ENCODE measurements around the gene ZFTA. TPM values are rescaled to one million over a fixed set of nuclear protein-coding genes. Genes with fewer than 3 reads are reported as not detected.

The ZFTA gene
- total and polyA plus RNA-seq, 7 experiments from 2014 or later, result 0.04 to 3.6 (median 2.4) TPM

- no peak for ATAC-seq
- Histone ChIP-seq H3K27me3 (ENCODE audit: control insufficient read depth in 2 of 2, insufficient read depth in 2 of 2, low read length in 2 of 2) (no peaks in the 10 kb centered on the region), H3K27ac (ENCODE audit: low read depth, low read length) (no peak overlapping the region), H3K36me3 (ENCODE audit: control insufficient read depth in 2 of 3, insufficient read depth in 3 of 3, low read length in 3 of 3) (no peaks in the 10 kb centered on the region), H3K4me1 (ENCODE audit: control insufficient read depth in 2 of 2, insufficient read depth in 2 of 2, low read length in 2 of 2) (no peaks in the 10 kb centered on the region), H3K4me3 (ENCODE audit: low read length) (no peak overlapping the region), H3K9me3 (ENCODE audit: control insufficient read depth in 2 of 3, low read length in 3 of 3) (no peaks in the 10 kb centered on the region)
- ChIA-PET CTCF (no interaction called here), POLR2A (no interaction called here)
- H3K36me3 Mint-ChIP-seq, result peaks cover 0 to 5% (median 3%) of the 10 kb centered on the region in 5 donors
- H3K9me3 Mint-ChIP-seq, result no peaks in the 10 kb centered on the region
- H3K4me1 Mint-ChIP-seq, result peaks cover 0 to under 1% (median 0%) of the 10 kb centered on the region in 7 donors
- H3K27ac Mint-ChIP-seq, result peak overlapping the region in 1 of 9 donors; percentile 59
- DNase-seq, result no peak
- H3K27me3 Mint-ChIP-seq, result no peaks in the 10 kb centered on the region
- intact Hi-C loops (cut with micrococcal nuclease), result no loop called here
- H3K4me3 Mint-ChIP-seq, result no peak overlapping the region
Measured at GRCh38 chr11:63719987-63720386, 48.6 kb downstream of the ZFTA start.

GRCh38 chr11:63719001-63719400, 49.6 kb downstream of the ZFTA start:
- intact Hi-C loops (cut with micrococcal nuclease), result no loop called here
- no peaks in the 10 kb centered on the region for H3K27me3 Mint-ChIP-seq
- no peak overlapping the region for H3K27ac ChIP-seq (ENCODE audit: low read depth, low read length)
- ChIA-PET CTCF (no interaction called here), POLR2A (no interaction called here)
- peaks cover 0 to 2% (median 0%) of the 10 kb centered on the region in 7 donors for H3K4me1 Mint-ChIP-seq
- ATAC-seq (no peak), DNase-seq (no peak)
- no peaks in the 10 kb centered on the region for H3K36me3 ChIP-seq (ENCODE audit: control insufficient read depth in 2 of 3, insufficient read depth in 3 of 3, low read length in 3 of 3)
- no peak overlapping the region for H3K4me3 Mint-ChIP-seq
- H3K4me3 ChIP-seq (ENCODE audit: low read length), result no peak overlapping the region
- H3K9me3 ChIP-seq (ENCODE audit: control insufficient read depth in 2 of 3, low read length in 3 of 3), result no peaks in the 10 kb centered on the region
- no peaks in the 10 kb centered on the region for H3K27me3 ChIP-seq (ENCODE audit: control insufficient read depth in 2 of 2, insufficient read depth in 2 of 2, low read length in 2 of 2)
- H3K27ac Mint-ChIP-seq, result peak overlapping the region in 1 of 9 donors; percentile 26
- no peaks in the 10 kb centered on the region for H3K9me3 Mint-ChIP-seq
- no peaks in the 10 kb centered on the region for H3K4me1 ChIP-seq (ENCODE audit: control insufficient read depth in 2 of 2, insufficient read depth in 2 of 2, low read length in 2 of 2)
- peaks cover 0 to 9% (median 3%) of the 10 kb centered on the region in 5 donors for H3K36me3 Mint-ChIP-seq

Other genes with a start within 250 kb of the ZFTA start
- gene PLAAT4, start 232.0 kb downstream of the ZFTA start, total RNA-seq, result 100 to 1,000 TPM in 4 of 5 experiments, 10 to 100 TPM in 1; 96.2 to 170 (median 122) TPM
- gene PLAAT4, start 232.0 kb downstream of the ZFTA start, polyA plus RNA-seq, result 100 to 1,000 TPM; 430 to 468 TPM
- under 1 TPM in 1 of 5 experiments, not detected in 4; 0.51 TPM for gene PLAAT2, start 205.4 kb downstream of the ZFTA start, total RNA-seq
- gene PLAAT2, start 205.4 kb downstream of the ZFTA start, polyA plus RNA-seq, result not detected
- gene PLAAT3, start 154.3 kb downstream of the ZFTA start, total RNA-seq, result 10 to 100 TPM in 1 of 5 experiments, 1 to 10 TPM in 3, under 1 TPM in 1; 0.92 to 10.3 (median 2.0) TPM
- gene PLAAT3, start 154.3 kb downstream of the ZFTA start, polyA plus RNA-seq, result 1 to 10 TPM; 1.9 to 4.8 TPM
- 10 to 100 TPM; 25.3 to 33.3 (median 29.5) TPM for gene ATL3, start 97.4 kb downstream of the ZFTA start, total RNA-seq
- gene ATL3, start 97.4 kb downstream of the ZFTA start, polyA plus RNA-seq, result 10 to 100 TPM; 13.8 to 16.7 TPM
- 10 to 100 TPM; 20.8 to 65.7 (median 34.4) TPM for gene RTN3, start 87.3 kb downstream of the ZFTA start, total RNA-seq
- 10 to 100 TPM; 32.6 to 35.2 TPM for gene RTN3, start 87.3 kb downstream of the ZFTA start, polyA plus RNA-seq
- 10 to 100 TPM in 2 of 5 experiments, 1 to 10 TPM in 3; 6.6 to 42.2 (median 9.3) TPM for gene SPINDOC, start 44.7 kb upstream of the ZFTA start, total RNA-seq
- under 1 TPM; 0.22 to 0.53 TPM for gene SPINDOC, start 44.7 kb upstream of the ZFTA start, polyA plus RNA-seq
- gene MARK2, start 70.3 kb upstream of the ZFTA start, total RNA-seq, result 10 to 100 TPM; 42.3 to 69.1 (median 56.8) TPM
- 10 to 100 TPM; 29.4 to 64.5 TPM for gene MARK2, start 70.3 kb upstream of the ZFTA start, polyA plus RNA-seq
- gene RCOR2, start 148.4 kb upstream of the ZFTA start, total RNA-seq, result under 1 TPM in 1 of 5 experiments, not detected in 4; 0.07 TPM
- not detected for gene RCOR2, start 148.4 kb upstream of the ZFTA start, polyA plus RNA-seq
- gene NAA40, start 170.2 kb upstream of the ZFTA start, total RNA-seq, result 10 to 100 TPM; 21.0 to 39.8 (median 24.8) TPM
- 10 to 100 TPM in 1 of 2 donors, 1 to 10 TPM in 1; 5.1 to 10.3 TPM for gene NAA40, start 170.2 kb upstream of the ZFTA start, polyA plus RNA-seq
- gene COX8A, start 205.8 kb upstream of the ZFTA start, total RNA-seq, result 100 to 1,000 TPM in 4 of 5 experiments, 10 to 100 TPM in 1; 90.9 to 363 (median 105) TPM
- gene COX8A, start 205.8 kb upstream of the ZFTA start, polyA plus RNA-seq, result 100 to 1,000 TPM; 360 to 375 TPM
- gene OTUB1, start 217.7 kb upstream of the ZFTA start, total RNA-seq, result 10 to 100 TPM; 59.4 to 99.0 (median 72.5) TPM
- 100 to 1,000 TPM; 117 to 125 TPM for gene OTUB1, start 217.7 kb upstream of the ZFTA start, polyA plus RNA-seq

Measured in naive thymus-derived CD4-positive, alpha-beta T cell (primary cell).